ENCODE measurements around the gene CASP9.
"Not testable (repeated sequence)": the region's sequence is repeated elsewhere in the genome, so short reads cannot be mapped to it uniquely, and the experiment has no call there.

CASP9 gene

GRCh38 chr1:15526490-15527339 is 2.7 kb upstream of the CASP9 start, which contains the start of gene DNAJC16:
Gene DNAJC16 (plus strand): TSS chr1:15526848. CDS start chr1:15529106, 2,258 bp downstream.
- TF ChIP-seq CTCF (IDR thresholded peaks at IDR 0.05), result peak; percentile 44
- TF ChIP-seq ZFX (IDR thresholded peaks at IDR 0.05; ENCODE audit: borderline replicate concordance), result no peak
- peak within 1 kb of the TSS; percentile 94 for H3K27ac ChIP-seq

DNA sequence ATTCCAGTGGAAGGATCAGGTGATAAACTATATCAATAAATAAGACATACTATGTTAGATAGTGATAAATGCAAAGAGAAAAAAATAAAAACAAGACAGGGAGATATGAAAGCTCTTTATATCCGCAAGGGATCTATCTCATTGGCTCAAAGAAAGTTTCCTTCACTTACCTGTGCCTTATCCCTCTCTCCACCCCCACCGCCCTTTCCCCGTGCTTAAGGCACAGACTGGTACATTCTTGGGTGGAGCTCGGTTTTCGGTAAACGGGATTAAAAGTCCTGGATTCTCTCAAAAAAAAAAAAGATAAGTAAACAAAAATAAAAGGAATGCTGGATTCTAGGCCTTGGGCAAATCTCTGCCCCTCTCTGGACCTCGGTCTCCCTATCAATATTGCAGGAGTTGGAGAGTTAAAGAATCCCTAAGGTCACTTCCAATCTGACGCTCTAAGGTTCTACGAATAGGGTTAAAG is 2.0 kb upstream of the CASP9 start:
- H3K27ac ChIP-seq, result peak overlapping the region; percentile 94
- TF ChIP-seq ZFX (IDR thresholded peaks at IDR 0.05; ENCODE audit: borderline replicate concordance) (no peak), CTCF (IDR thresholded peaks at IDR 0.05) (no peak)

- H3K27ac ChIP-seq, result peak overlapping the region; percentile 94
- no peak for TF ChIP-seq CTCF (IDR thresholded peaks at IDR 0.05)
- TF ChIP-seq ZFX (IDR thresholded peaks at IDR 0.05; ENCODE audit: borderline replicate concordance), result no peak
These were observed 1.3 kb upstream of the CASP9 start for GRCh38 chr1:15525050-15526020.

GRCh38 chr1:15524283-15525049 is 451 bp upstream of the CASP9 start:
- peak overlapping the region; percentile 94 for H3K27ac ChIP-seq
- no peak for TF ChIP-seq CTCF (IDR thresholded peaks at IDR 0.05)
- no peak for TF ChIP-seq ZFX (IDR thresholded peaks at IDR 0.05; ENCODE audit: borderline replicate concordance)

GRCh38 chr1:15523104-15524020 is 653 bp downstream of the CASP9 start:
- H3K27ac ChIP-seq, result peak overlapping the region; percentile 94
- no peak for TF ChIP-seq ZFX (IDR thresholded peaks at IDR 0.05; ENCODE audit: borderline replicate concordance)

DNA sequence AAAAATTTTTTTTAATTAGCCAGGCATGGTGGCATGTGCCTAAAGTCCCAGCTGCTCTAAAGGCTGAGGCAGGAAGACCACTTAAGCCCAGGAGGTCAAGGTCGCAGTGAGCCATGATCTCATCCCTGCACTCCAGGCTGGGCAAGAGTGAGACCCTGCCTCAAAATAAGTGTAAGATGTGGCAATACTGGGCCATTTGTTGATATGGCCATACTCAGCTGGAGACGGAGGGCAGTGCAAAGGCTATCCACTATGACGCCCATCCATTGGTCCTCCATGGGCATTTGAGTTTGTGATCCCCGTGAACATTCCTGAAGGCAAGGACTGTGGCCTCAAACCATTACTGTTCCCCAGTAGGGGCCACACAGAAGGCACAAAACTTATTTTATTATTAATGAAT is 1.5 kb downstream of the CASP9 start:
- TF ChIP-seq CTCF (IDR thresholded peaks at IDR 0.05) (no peak), ZFX (IDR thresholded peaks at IDR 0.05; ENCODE audit: borderline replicate concordance) (no peak)
- no peak overlapping the region for H3K27ac ChIP-seq

GRCh38 chr1:15521206-15521906 is 2.7 kb downstream of the CASP9 start:
- H3K27ac ChIP-seq, result not testable (repeated sequence)
